Muscle of leg (tissue), 11 donors: ENCODE measurements around the gene SLC39A3. TPM values are rescaled to one million over a fixed set of nuclear protein-coding genes. Genes with fewer than 3 reads are reported as not detected.

Experiments
- DNase-seq: peaks from one replicate; pipeline ENCODE4 v3.0.0; 2013
- H3K27ac ChIP-seq: one replicate; pipeline ENCODE4 v1.5.1; 2013; ENCODE audit warnings: mild to moderate bottlenecking, low read length, control low read depth
- H3K27me3 ChIP-seq: one replicate; pipeline ENCODE4 v1.6.1; 2013; ENCODE audit warnings: low read length; ENCODE audit not compliant: control insufficient read depth, insufficient read depth
- H3K36me3 ChIP-seq: one replicate; pipeline ENCODE4 v1.6.1; 2013; ENCODE audit warnings: low read length; ENCODE audit not compliant: control insufficient read depth, insufficient read depth
- H3K4me1 ChIP-seq: one replicate; pipeline ENCODE4 v1.6.1; 2013; ENCODE audit warnings: low read length; ENCODE audit not compliant: control insufficient read depth, insufficient read depth
- H3K4me3 ChIP-seq: one replicate; pipeline ENCODE4 v1.5.1; 2013; ENCODE audit warnings: low read length, control low read depth
- H3K9me3 ChIP-seq: replicated peaks from 2 replicates; pipeline ENCODE4 v1.6.1; 2013; ENCODE audit warnings: low read depth, low read length; ENCODE audit not compliant: control insufficient read depth
- WGBS: methylation state at CpG from one replicate; pipeline ENCODE4 v1.1.5; 2013; ENCODE audit warnings: missing lambda C conversion rate; ENCODE audit not compliant: insufficient coverage; 5-methylcytosine and 5-hydroxymethylcytosine counted together
- polyA plus RNA-seq, 8 donors: library from polyadenylated mRNA; unstranded; fragments of 120-200 nt; gene quantifications; one replicate each; pipeline versions ENCODE4 v1.2.1 to v1.2.3, GENCODE V29; 2013; ENCODE audit warnings: inconsistent platforms in 1 of 8, low replicate concordance in 1 of 8; ENCODE audit not compliant: insufficient read length in 8 of 8, insufficient read depth in 1 of 8
- total RNA-seq: library from RNA; stranded (reverse); fragments of 120-200 nt; gene quantifications from one replicate; pipeline ENCODE4 v1.2.4, GENCODE V29; 2013

The SLC39A3 gene
- total and polyA plus RNA-seq, 9 donors, result 12.1 to 18.4 (median 15.4) TPM

DNA sequence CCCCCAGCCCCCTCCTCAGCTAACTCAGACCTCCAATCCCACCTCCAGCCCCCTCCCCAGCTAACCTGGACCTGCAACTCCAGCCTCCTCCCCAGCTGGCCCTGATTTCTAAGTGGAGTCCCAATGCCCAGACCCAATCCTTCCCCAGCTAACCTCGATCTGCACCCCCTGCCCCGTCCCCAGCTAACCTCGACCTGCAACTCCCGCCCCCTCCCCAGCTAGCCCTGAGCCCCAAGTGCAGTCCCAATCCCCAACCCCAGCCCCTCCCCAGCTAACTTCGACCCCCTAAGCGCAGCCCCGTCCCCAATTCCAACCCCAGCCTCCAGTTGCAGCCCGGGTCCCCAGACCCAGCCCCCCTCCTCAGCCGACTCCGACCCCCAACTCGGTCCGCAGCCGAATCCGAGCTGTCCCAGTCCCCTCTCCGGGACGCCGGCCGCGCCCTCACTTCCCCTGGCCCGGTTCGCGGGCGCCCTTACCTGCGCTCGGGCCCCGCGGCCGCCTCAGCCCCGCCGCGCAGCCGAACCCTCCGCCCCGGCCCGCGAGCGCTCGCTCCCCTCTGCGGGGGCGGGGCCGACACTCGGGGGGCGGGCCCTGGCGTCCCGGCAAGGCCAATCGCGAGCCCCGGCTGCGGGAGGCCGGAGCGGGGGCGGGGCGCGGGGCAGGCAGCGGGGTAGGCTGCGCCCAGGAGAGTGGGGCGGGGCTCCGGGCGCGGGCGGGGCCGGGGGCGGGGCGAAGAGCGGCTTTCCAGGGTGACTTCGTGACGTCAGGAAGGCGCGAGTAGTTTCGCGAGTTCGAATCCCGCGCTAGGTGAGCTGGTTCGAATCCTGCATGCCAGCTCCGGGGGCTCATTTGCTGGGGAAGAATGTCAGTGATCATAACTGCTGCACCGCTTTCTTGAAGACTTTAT, 37.4 kb downstream of the SLC39A3 start, which contains the start of gene GNG7:
Gene GNG7, minus strand, starts transcription at position 525 of the 907 bp plus-strand sequence. CDS start 182,006 bp downstream, outside the sequence.
- no peaks in the 10 kb centered on the region for H3K9me3 ChIP-seq
- H3K36me3 ChIP-seq, result no peaks in the 10 kb centered on the region
- 2% methylated on average over 71 of the region's 77 CpGs for WGBS
- H3K4me1 ChIP-seq, result peaks cover 5% of the 10 kb centered on the region
- H3K27ac ChIP-seq, result no peak within 1 kb of the TSS
- peak within 1 kb of the TSS; percentile 51 for H3K4me3 ChIP-seq
- H3K27me3 ChIP-seq, result peaks cover 36% of the 10 kb centered on the region
- peak; percentile 94 for DNase-seq

DNA sequence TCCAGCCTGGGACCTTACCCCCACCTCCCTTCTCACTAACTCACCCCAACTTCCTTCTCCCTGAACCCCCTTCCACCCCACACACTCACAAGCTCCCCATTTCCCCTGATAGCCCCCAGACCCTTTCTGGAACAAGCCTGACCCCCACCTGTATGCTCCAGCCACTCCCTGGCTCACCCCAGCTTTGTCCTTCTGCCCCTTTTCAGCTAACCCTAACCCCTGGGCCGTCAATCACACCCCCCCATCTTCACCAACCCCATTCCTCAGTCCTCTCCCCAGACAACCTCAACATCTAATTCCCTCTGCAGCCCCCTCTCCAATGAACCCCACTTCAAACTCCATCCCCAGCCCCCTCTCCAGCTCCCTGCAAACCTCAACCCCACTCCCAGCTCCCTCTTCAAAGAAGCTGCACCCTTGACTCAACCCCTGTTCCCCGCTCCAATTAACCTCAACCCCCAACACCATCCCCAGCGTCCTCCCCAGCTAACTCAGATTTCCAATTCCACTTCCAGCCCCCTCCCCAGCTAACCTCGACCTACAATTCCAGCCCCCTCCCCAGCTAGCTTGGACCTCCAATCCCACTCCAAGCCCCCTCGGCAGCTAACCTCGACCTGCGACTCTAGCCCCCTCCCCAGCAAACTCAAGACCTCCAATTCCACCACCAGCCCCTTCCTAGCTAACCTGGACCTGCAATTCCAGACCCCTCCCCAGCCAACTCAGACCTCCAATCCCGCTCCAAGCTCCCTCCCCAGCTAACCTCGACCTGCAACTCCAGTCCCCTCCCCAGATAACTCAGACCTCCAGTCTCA, 38.3 kb downstream of the SLC39A3 start:
- 2% methylated on average over 9 of the region's 9 CpGs for WGBS
- H3K4me3 ChIP-seq, result peak overlapping the region; percentile 51
- peaks cover 5% of the 10 kb centered on the region for H3K4me1 ChIP-seq
- DNase-seq, result no peak
- peaks cover 36% of the 10 kb centered on the region for H3K27me3 ChIP-seq
- no peak overlapping the region for H3K27ac ChIP-seq
- no peaks in the 10 kb centered on the region for H3K36me3 ChIP-seq
- H3K9me3 ChIP-seq, result no peaks in the 10 kb centered on the region

DNA sequence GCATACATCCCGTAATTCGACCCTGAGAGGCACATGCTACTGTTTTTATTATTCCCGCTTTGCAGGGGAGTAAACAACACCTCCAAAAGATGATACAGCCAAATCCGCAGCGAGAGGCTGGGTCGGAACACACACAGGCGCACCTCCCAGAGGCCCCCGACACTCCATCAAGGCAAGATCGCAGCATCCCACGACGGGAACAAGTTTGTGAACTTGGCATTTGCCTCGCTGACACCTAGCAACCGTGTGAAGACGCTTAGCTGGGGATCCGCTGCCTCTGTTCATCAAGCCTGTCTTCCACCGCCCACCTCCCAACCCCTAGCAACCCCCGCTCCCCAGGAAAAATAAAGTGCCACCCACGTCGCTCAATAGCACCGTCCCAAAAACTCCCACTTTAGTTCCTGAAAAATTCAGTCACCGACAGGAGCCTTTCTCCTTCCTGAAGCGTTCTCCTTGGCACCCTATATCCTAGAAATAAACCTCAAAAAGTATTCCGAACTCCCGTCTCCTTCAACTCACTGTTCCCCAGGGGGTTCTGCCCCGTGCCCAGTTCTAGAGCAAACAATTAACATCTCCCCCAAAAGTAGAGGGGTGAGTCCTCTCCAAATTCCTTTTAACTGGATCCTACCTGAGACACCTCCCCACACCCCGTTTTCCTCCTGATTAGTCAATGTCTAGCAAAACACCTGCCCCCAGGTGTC, 39.0 kb downstream of the SLC39A3 start:
- no peaks in the 10 kb centered on the region for H3K9me3 ChIP-seq
- 11% methylated on average over 24 of the region's 26 CpGs for WGBS
- no peak overlapping the region for H3K4me3 ChIP-seq
- no peak for DNase-seq
- H3K36me3 ChIP-seq, result no peaks in the 10 kb centered on the region
- no peak overlapping the region for H3K27ac ChIP-seq
- H3K27me3 ChIP-seq, result peaks cover 36% of the 10 kb centered on the region
- peaks cover 5% of the 10 kb centered on the region for H3K4me1 ChIP-seq

DNA sequence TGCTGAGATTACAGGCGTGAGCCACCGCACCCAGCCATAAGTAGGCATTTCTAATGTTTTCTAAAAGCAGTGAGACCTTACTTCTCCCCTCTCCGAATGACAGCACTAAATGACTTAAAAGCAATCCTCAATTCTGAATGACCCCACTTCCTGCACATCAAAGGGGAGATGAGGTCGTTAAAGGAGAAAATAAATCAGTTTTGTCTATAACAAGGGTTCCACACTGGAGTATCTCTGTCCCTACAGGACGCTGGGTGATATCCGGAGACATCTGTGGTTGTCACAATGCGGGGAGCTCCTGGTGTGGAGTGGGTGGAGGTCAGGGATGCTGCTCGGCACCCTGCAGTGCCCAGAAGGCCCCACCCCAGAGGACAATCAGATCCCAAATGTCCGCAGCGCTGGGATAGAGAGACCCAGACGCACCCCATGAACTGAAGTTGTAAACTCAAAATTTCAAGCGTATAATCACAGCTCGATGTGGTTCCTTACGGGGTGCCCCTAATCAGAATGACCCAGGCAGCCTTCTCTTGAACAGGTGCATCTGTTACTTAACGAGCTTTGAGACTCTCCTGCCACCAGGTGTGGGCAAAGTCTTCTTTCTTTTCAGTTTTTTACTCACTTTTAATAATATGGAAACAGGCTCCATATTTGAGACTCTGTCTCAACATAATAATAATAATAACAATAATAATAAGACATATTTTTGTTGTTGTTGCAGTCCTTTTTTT, 40.2 kb downstream of the SLC39A3 start:
- H3K27me3 ChIP-seq, result peaks cover 36% of the 10 kb centered on the region
- no peak overlapping the region for H3K4me3 ChIP-seq
- H3K4me1 ChIP-seq, result peaks cover 15% of the 10 kb centered on the region
- no peaks in the 10 kb centered on the region for H3K36me3 ChIP-seq
- no peak for DNase-seq
- 51% methylated on average over 8 of the region's 15 CpGs for WGBS
- no peaks in the 10 kb centered on the region for H3K9me3 ChIP-seq
- H3K27ac ChIP-seq, result no peak overlapping the region

DNA sequence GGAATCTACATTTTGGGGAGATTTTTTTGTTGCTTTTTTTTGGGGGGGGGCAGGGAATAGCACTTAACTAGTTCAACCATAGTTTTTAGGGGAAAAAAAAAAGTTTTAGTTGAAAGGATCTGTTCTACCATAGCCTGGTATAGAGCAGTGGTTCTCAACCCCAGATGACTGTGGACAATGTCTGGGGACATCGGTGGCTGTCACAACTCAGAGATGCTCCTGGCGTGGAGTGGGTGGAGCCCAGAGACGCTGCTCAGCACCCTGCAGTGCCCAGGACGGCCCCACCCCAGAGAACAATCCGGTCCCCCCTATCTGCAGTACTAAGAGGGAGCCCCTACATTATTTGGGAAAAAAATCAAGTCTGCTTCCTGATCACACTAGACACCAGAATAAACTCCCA, 45.6 kb downstream of the SLC39A3 start:
- WGBS, result no CpG with 5 or more reads among the region's 5 CpGs
- Histone ChIP-seq H3K27ac (no peak overlapping the region), H3K4me3 (no peak overlapping the region), H3K9me3 (no peaks in the 10 kb centered on the region), H3K36me3 (no peaks in the 10 kb centered on the region), H3K4me1 (peaks cover 11% of the 10 kb centered on the region), H3K27me3 (no peaks in the 10 kb centered on the region)
- no peak for DNase-seq

DNA sequence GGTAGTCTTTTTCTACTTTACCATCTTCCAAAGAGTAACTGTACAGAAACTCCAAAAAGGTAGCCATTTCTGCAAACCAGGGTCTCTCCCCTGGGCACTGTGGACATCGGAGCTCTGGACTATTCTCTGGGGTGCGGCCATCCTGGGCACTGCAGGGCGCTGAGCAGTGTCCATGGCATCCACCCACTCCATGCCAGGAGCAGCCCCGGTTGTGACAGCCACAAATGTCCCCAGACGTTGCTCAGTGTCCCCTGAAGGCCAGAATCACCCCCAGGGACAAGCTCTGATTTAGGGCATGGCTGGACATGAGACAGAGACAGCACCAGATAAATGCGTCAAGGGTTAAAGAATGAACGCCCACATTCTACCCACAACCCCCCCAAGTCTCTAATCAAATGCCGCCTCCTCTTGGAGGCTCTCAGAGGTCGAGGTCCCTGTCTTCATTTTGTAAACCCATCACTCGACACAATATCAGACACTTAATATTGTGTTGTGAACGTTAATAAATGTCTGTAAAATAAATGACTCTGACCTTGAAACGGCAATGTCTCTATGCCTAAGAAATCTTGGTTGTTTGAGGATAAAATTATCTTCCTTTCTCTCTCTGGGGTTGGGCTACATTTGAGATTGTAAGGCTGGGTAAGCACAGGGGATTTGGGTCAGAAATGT, 46.2 kb downstream of the SLC39A3 start:
- WGBS, result 69% methylated on average over 6 of the region's 12 CpGs
- Histone ChIP-seq H3K27ac (no peak overlapping the region), H3K27me3 (no peaks in the 10 kb centered on the region), H3K9me3 (no peaks in the 10 kb centered on the region), H3K4me1 (peaks cover 11% of the 10 kb centered on the region), H3K36me3 (no peaks in the 10 kb centered on the region), H3K4me3 (no peak overlapping the region)
- no peak for DNase-seq

DNA sequence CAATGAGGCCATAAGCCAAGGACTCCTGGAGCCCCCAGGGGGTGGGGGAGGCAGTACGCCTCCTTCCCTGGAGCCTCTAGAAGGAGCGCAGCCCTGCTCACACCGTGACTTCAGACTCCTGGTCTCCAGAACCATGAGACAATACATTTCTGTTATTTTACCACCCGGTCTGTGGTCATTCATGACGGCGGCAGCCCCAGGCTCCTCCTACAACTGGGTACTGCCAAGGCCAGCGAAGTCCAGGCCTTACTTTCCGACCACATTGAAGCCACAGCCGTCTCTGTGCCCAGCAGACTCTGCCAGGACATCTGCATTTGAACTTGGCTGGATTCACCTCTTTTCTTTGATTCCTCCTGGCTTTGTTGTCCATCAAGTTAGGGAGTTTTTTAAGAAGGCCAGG, 47.9 kb downstream of the SLC39A3 start:
- no peak overlapping the region for H3K4me3 ChIP-seq
- DNase-seq, result no peak
- H3K27ac ChIP-seq, result no peak overlapping the region
- 90% methylated on average over 7 of the region's 9 CpGs for WGBS
- H3K4me1 ChIP-seq, result peaks cover 11% of the 10 kb centered on the region
- no peaks in the 10 kb centered on the region for H3K9me3 ChIP-seq
- no peaks in the 10 kb centered on the region for H3K27me3 ChIP-seq
- H3K36me3 ChIP-seq, result no peaks in the 10 kb centered on the region

DNA sequence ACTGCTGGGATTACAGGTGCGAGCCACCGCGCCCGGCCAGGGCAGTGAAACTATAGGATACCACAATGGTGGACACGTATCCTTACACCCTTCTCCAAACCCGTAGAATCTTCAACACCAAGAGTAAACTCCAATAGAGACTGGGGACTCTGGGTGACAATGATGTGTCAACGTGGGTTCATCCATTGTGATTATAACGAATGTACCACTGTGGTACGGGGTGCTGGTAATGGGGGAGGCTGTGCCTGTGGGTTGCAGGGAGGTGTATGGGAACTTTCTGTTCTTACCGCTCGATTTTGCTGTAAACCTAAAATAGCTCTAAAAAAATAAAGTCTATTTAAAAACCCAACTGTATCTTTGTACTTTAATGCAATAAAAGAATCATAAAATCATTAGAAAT, 49.0 kb downstream of the SLC39A3 start:
- no peak overlapping the region for H3K27ac ChIP-seq
- no peak overlapping the region for H3K4me3 ChIP-seq
- H3K4me1 ChIP-seq, result peaks cover 11% of the 10 kb centered on the region
- no peaks in the 10 kb centered on the region for H3K36me3 ChIP-seq
- WGBS, result 96% methylated on average over 4 of the region's 11 CpGs
- DNase-seq, result no peak
- H3K27me3 ChIP-seq, result no peaks in the 10 kb centered on the region
- no peaks in the 10 kb centered on the region for H3K9me3 ChIP-seq

DNA sequence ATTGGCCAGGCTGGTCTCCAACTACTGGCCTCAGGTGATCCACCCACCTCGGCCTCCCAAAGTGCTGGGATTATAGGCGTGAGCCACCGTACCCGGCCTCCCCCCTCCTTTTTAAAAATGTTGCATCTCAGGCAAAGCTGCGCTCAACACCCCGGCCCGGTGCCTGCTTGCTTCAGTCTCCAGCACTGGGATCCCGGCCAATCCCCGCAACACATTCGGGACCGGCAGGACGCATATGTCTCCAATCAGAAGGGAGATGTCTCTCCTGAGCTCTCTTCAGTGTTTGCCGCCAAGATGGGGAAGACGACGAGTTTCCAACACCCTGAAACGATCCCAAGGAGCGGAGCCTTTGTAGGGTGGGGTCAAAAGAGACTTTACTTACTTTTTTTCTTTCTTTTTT, 53.5 kb downstream of the SLC39A3 start:
- H3K27ac ChIP-seq, result no peak overlapping the region
- H3K4me1 ChIP-seq, result no peaks in the 10 kb centered on the region
- H3K27me3 ChIP-seq, result no peaks in the 10 kb centered on the region
- WGBS, result 74% methylated on average over 12 of the region's 17 CpGs
- no peak for DNase-seq
- H3K36me3 ChIP-seq, result no peaks in the 10 kb centered on the region
- H3K4me3 ChIP-seq, result no peak overlapping the region
- H3K9me3 ChIP-seq, result no peaks in the 10 kb centered on the region
